HG02973 (cell line): ENCODE data around the gene RALY.

Experiments used
- ATAC-seq: cut with Tn5 transposase; IDR thresholded peaks from one replicate; pipeline ENCODE4 v1.9.1; 2021; ENCODE audit warnings: moderate library complexity; ENCODE audit not compliant: unreplicated experiment

The RALY gene

DNA sequence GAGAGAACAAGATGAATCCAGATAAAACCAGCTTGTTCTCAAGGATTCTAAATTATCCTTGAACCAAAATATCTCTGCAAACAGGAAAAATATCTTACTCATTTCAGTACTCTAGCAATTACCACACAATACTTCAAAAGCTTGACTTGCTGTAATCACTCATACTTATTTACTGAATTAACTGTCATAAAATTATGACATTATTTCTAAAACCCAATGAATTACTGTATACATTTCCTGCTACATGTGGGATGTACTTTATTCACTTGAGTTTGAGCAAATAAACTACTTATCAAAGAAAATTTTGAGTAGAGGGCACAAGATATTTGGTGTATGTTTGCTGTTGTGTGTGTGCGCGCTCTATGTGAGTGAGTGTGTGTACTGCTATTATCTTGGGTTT is 108.6 kb downstream of the RALY start:
- ATAC-seq, result no peak

DNA sequence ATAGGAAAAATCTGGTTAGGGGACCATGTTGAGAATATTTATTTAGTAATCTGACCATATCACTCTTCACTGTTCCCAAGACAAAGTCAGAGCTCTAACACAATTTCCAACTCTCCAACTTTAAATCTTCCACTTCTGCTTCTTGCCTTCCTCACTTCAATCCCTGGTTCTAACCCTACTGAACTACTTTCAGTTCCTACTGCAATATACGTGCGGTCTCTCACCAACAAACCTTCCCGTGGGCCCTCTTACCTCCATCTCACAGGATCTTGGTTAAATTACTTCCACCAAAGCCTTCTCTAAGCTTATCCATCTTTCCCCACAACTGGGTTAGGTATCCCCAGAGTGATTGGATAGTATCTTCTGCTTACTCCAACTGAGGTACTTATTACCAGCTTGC is 110.3 kb downstream of the RALY start:
- no peak for ATAC-seq

DNA sequence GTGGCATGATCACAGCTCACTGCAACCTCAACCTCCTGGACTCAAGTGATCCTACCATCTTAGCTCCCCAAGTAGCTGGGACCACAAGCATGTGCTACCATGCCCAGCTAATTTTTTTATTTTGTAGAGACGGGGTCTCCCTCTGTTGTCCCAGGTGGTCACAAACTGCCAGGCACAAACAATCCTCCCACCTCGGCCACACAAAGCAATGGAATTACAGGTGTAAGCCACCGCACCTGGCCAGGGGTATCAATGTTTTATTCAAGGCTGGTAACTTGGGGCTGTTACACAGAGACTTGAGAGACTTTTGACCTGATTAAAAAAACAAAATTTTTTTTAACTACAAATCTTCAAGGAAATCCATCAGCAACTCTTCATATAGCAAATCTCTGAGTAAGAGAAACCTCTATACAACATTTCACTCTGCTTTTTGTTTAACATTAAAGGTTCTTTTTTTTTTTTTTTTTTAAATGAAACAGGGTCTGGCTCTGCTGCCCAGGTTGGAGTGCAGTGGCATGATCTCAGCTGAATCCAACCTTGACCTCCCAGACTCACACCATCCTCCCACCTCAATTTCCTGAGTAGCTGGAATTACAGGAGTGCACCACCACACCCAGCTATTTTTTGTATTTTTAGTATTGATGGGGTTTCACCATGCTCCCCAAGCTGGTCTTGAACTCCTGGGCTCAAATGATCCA is 112.4 kb downstream of the RALY start:
- no peak for ATAC-seq

DNA sequence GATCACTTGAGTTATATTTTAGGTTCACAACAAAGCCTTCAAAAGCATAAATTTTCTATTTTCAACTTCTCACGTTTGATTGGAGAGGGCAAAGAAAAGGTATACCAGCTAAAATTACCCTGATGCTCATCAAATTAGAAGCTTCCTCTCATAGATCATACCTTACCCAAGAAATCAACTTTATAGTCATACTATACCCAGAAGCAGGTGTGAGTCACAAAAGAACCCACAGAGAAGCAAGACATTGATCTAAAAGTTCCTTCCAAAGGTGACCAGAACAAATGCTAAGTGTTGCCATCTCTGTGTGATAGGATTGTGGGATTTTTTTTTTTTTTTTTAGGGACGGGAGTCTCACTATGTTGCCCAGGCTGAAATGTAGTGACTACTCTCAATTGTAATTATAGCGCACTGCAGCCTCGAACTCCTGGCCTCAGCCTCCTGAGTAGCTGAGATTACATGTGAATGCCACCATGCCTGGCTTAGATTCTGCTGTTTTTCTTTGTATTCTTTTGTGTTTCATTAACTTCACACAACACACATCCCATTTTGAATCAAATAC is 115.0 kb downstream of the RALY start:
- no peak for ATAC-seq

DNA sequence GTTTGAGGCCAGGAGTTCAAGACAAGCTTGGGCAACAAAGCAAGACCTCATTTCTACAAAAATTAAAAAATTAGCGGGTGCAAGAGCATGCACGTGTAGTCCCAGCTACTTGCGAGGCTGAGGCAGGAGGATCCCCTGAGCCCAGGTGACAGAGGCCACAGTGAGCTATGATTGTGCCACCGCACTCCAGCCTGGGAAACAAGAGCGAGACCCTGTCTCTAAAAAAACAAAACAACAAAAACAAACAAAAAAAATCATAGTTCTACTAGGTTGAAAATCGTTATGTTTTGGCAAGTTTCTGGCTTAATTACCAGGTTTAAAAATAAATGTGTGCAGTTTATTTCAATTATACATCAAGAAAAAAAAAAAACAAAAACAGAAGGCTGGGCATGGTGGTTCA is 115.7 kb downstream of the RALY start:
- ATAC-seq, result no peak

DNA sequence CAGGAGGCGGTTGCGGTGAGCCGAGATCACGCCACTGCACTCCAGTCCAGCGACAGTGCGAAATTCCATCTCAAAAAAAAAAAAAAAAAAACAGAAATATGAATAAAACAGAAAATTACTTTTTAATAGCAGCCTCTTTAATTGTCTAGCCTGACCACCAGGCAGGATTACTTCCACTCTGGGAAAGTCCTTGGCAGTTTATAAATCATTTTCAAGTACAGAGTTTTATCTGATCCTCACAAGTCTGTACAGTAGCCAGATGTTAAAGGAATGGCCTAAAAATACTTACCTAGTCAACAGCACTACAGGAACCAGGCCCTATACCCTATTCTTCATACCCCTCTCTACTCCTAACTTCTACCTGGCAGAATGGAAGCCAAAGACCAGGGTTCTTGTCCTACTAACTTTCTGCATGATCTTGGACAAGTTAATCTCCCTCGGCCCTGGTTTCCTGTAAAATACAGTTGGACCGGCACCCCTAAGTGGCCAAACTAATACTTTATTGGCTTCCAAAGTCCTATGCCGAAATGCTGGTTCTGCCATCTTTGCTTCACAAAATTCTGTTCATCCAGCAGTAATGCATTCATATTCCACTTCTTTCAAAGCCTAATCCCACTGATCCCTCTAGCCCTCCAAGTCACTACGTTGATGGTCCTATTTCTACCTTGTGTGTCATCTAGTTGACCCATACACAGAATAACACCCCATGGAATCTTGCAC is 116.5 kb downstream of the RALY start:
- no peak for ATAC-seq

DNA sequence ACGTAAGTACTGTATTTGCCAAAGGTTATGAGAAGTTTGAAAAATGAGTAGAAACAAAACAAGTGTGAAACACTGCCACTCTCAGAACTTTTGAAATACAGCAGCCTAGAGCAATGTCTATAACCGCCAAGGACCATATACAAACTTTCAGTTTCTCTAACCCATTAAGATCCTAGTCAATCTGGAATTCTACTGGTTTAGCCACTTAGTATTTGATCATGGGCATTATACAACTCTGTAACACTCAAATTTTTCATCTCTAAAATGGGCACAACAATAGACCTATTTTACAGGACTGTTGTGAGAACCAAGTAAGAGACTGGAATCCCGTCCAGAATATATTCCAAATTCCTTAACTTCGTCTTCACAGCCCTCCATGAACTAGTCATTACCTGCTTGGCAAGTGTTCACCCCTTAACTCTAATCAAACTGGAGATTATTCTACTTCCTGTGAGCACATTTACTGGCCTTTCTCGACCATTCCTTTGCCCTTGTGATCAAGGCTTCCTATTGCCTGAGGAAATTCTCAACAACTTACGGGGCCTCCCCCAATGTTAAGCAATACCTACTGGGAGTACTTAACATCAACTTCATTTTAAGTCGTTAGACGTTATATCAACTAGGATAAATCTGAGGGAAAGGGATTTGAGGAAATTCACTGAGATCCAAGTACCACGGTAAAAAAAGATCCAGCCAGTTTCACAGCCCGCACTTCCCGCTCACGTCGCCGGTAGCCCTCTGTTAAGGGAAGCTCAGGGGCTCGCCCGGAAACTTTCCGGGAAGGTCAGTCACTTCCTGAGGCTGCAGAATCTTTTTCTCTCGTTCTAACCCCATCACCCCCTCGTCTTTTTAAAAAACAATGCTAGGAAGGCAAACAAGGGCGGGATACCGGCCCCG is 117.3 kb downstream of the RALY start:
- no peak for ATAC-seq

DNA sequence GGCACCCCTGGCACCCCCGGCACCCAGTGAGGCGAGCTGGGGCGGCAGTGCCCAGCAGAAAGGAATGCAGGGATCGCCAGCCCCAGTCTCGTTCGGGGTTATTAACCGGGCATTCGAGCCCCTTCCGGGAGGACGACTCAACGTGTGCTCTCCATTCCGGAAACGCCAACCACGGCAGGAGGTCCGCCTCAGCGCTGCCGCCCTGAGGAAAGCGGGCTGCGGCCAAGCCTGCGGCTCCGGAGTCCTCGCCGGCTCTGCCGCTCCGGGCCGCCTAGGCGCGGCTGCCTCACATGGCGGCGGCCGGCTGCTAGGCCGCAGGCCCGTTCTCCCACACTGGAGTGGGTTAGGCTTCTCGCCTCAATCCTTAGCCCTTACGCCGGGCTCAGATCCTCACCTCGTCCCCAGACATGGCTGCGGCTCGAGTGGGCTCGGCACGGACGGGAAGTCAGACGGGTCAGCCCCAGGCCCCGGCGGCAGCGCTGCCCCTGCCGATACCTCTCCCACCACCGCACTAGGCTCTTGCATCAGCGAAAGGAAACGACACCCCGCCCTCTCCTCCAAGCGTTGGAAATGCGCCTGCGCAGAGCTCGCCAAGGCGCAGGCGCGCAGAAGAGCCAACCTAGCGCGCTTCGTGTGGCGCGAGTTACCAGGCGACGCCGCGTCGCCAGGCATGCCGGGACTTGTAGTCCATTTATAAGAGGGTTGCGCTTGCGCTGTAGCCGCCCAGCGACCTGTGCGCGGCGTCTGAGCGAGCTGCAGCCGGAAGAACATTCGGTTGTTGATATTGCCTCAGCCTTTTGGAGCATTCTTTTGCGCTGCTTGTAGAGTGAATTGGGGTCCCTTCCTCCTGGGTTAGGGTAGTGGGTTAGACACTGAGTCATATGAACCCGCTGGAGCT is 118.2 kb downstream of the RALY start, which contains the start of gene EIF2S2:
Gene EIF2S2 (minus strand): TSS at position 542 of the 898 bp plus-strand sequence. CDS start 133 bp downstream, at position 409.
- peak; percentile 80 for ATAC-seq

DNA sequence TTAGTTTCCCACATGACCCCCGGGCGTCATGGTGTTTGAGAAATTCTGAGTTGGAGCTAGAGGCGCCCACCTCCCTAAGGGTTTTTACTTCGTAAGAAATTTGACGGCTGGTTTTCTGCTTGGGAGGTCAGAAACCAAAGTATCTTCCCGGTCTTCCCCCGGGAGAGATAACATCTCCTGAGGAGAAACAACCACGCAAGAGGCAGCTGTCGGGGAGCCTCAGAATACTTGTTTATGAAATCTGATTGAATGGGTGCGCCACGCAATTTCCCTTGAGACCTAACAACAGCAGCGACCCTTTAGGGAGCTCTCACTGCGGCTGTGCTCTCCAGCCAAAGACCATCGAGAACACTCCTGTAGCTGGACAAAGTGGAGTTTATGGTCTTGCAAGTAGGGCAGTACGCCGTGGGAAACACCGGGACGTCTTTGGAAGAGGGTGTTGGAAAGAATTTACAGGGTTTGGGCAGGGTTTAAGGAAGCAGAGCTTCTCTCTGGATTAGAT is 118.9 kb downstream of the RALY start:
- ATAC-seq, result no peak

DNA sequence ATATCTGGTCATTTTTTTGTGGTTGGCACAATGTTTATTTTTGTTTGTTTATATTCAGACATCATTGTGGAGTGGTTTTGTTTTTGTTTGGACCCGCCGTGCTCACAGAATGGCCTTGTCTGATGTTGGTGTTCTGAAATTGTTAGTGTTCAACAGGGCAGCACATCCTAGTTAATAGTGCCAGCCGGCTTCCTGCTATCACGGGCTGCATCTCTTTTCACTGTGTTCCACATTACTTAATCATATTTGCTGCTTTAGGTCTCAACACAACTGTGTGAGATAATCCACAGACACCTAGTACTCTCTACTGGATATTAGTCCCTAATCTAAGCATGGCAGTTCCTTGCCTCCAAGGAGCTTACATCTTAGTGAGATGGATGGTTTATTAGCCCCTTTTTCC is 121.1 kb downstream of the RALY start:
- no peak for ATAC-seq

DNA sequence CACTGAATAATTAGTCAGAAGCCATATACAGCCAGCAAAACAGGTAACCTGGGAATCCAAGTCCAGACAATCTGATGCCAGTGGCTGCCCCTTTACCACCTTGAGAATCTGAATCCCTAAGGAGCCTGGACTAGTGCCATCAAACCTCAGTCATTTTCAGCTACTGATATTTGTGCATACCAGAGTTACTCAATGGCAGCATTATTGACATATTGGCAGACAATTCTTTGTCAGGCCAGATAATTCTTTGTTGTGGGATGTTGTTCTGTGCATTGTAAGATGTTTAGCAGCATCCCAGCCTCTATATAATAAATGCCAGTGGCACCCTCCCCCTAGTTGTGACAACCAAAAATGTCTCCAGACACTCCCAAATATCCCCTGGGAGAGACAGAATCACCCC is 121.5 kb downstream of the RALY start:
- ATAC-seq, result no peak

DNA sequence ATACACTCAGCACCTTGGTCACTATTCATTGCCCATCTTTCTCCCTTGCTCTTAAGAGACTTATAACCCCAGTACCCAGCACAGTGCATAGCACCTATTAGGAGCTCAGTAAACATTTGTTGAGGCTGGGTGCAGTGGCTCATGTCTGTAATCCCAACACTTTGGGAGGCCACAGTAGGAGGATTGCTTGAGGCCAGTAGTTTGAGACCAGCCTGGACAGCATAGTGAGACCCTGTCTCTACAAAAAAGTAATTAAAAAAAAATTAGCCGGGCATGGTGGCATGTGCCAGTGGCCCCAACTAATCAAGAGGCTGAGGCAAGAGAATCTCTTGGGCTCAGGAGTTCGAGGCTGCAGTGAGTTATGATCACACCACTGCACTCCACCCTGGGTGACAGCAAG is 126.5 kb downstream of the RALY start:
- ATAC-seq, result no peak

DNA sequence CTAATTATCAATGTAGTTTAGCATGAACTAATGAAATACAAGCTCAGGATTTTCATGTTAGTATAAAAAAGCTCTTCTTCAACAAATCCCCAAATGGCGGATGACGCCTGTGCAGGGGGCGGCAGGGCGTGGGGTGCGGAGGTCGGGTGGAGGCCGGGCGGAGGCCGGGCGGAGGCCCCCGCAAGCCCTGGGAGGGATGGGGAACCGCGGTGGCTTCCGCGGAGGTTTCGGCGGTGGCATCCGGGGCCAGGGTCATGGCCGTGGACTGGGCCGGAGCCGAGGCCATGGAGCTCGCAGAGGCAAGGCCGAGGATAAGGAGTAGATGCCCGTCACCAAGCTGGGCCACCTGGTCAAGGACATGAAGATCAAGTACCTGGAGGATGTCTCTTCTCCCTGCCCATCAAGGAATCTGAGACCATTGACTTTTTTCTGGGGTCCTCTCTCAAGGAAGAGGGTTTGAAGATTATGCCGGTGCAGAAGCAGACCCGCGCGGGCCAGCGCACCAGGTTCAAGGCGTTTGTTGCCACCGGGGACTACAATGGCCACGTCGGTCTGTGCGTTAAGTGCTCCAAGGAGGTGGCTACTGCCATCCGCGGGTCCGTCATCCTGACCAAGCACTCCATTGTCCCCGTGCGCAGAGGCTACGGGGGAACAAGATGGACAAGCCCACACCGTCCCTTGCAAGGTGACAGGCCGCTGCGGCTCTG is 128.7 kb downstream of the RALY start:
- no peak for ATAC-seq

DNA sequence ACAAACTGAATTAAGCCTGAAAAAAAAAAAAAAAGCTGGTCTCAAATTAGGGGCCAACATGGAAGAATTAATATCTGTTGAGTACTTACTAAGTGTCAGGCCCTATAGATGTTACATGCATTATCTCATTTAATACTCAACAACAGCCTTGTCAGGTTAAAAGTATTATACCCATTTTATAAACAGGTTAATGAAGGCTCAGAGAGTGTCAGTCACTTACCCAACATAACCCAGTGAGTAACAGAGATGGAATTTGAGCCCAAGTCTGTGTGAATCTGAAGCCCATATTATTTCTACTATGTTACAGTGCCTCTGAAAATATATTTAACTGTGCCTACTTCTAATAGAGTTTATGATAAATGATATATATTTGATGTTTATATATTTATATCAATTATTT is 129.6 kb downstream of the RALY start:
- ATAC-seq, result no peak

DNA sequence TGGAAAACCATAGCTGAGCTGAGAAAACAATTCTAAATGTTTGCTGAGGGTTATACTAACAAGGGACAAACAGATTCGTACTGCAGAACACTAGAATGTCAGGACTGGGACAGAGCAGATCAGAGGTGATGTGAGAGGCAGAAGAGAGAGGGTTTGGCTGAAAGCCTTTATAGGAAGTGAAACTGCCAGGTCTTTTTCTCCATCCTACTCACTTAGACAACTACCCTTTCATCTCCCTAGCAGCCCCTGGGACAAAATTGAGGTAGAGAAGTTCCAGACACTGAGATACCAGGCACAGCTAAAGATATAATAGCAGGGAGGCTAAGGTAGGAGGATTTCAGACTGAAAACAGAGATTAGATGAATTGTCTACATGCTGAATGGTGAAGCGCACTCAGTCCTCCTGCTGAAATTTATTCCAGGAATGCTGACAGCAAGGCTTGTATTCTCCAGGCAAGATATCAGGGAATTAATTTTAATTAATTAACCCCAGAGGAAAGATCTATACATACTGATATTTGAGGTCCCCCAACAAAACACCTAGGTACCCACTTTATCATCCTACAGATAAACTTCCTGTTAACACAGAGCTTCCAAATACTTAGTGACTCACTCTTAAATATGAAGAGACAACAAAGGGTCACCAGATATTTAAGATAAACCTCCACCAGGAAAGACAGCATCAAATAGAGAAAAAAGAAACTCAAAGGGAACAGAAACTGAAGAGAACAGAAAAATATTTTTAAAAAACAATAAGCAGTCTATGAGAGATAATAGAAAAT is 130.9 kb downstream of the RALY start:
- ATAC-seq, result no peak

DNA sequence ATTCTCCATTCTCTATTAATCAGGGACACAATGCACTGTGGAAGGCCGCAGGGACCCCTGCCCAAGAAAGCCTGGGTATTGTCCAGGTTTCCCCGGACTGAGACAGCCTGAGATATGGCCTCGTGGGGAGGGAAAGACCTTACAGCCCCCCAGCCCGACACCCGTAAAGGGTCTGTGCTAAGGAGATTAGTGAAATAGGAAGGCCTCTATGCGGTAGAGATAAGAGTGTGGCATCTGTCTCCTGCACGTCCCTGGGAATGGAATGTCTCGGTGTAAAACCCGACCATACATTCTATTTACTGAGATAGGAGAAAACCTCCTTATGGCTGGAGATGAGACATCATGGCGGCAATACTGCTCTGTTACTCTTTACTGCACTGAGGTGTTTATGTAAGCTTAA is 134.1 kb downstream of the RALY start:
- no peak for ATAC-seq

DNA sequence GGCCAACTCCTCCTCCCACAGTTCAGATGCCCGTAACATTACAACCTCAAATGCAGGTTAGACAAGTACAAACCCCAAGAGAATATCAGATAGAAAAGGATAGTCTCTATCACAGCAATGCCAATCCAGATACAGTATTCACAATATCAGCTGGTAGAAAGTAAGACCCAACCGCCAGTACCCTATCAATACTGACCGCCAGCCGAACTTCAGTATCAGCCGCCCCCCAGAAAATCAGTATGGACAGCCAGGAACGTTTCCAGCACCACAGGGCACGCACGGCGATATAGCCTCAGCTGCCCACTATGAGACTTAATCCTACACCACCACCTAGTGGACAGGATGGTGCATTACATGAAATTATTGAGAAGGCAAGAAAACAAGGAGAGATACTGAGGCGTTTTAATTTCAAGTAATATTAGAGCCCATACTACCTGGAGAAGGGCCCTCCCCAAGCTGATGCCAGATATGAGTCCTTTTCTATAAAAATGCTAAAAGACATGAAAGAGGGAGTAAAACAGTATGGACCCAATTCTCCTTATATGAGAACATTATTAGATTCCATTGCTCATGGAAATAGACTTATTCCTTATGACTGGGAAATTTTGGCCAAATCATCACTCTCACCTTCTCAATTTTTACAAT is 135.9 kb downstream of the RALY start:
- ATAC-seq, result no peak

DNA sequence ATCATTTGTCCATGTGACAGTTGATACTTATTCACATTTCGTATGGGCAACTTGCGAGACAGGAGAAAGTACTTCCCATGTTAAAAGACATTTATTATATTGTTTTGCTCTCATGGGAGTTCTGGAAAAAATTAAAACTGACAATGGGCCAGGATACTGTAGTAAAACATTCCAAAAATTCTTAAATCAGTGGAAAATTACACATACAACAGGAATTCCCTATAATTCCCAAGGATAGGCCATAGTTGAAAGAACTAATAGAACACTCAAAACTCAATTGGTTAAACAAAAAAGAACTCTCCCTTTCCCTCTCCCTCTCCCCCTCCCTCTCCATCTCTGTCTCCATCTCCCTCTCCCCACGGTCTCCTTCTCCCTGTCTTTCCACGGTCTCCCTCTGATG is 137.8 kb downstream of the RALY start:
- no peak for ATAC-seq
